GM18861 (cell line): Measurements from ENCODE around the gene MRPS6.

Source experiments
- ATAC-seq: cut with Tn5 transposase; IDR thresholded peaks from one replicate; pipeline ENCODE4 v1.9.1; 2021; ENCODE audit not compliant: unreplicated experiment

Gene MRPS6

GRCh38 chr21:34097442-34097841, 24.1 kb downstream of the MRPS6 start:
- ATAC-seq = no peak

- ATAC-seq = no peak
Measured at GRCh38 chr21:34100337-34100736, 27.0 kb downstream of the MRPS6 start.

DNA sequence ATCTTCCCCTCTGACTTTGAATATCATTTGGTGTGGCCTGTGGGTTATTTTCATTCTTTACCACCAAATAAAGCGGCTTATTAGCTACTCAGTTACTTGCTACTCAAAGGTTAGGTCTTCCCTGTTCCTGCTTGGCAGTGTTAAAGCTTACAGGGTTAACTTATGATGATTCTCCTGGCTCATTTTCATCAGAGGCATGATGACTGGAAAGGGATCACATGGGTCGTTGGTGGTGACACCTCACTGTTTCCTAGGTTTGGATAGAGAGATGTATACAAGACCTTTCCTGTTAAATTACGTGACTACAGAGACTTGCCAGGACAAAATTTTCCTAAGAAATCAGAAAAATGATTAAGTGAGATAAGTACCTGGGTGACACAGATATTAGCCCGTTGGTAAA, 27.4 kb downstream of the MRPS6 start:
- no peak for ATAC-seq

DNA sequence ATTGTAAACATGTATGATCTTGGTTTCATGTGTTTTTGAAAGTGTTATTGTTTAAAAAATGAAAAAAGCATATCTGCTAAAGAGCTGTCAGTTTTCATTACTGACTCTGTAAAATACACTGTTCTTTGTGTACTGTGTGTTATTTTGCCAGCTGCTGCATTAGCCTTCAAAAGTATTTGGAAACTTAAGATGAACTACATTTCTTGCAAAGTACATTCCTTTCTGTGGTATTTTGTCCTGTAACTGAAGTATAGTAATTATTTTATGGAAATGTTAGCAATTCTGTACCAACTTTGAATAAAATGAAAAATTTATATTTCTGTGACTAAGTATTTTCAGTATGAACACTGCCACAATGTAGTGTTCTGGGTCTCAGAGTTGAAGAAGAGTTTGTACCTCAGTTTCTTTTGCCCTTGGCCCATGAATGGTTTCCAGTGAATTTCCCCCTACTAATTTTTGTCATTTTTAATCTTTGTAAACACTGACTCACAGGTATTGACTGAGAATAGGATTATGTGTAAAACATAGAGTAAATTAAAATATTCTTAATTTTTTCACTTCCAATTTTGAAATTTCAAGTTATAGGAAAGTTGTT, 32.7 kb downstream of the MRPS6 start:
- no peak for ATAC-seq

GRCh38 chr21:34107606-34108005, 34.2 kb downstream of the MRPS6 start:
- ATAC-seq = no peak

GRCh38 chr21:34109075-34109474, 35.7 kb downstream of the MRPS6 start:
- ATAC-seq = no peak

GRCh38 chr21:34110594-34111202, 37.3 kb downstream of the MRPS6 start:
- no peak for ATAC-seq

GRCh38 chr21:34112316-34113033, 39.1 kb downstream of the MRPS6 start:
- no peak for ATAC-seq

DNA sequence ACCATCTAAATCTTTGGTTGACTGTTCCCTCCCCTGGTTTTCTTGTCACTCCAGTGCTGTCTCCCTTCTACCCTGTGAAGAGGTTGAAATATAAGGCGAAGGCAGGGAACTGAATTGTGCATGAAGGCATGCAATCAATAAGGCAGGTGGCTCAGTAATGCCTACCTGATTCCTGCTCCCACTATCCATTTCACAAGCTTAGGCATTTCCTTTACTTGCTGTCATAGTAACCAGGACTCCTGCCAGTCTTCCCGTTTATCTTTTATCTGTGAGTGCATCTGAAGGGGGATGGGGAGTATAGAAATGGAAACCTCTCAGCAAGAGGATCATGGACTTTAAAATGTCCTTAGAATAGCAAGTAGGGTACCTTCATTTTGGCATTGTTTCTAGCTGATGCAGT, 40.5 kb downstream of the MRPS6 start:
- ATAC-seq = no peak

DNA sequence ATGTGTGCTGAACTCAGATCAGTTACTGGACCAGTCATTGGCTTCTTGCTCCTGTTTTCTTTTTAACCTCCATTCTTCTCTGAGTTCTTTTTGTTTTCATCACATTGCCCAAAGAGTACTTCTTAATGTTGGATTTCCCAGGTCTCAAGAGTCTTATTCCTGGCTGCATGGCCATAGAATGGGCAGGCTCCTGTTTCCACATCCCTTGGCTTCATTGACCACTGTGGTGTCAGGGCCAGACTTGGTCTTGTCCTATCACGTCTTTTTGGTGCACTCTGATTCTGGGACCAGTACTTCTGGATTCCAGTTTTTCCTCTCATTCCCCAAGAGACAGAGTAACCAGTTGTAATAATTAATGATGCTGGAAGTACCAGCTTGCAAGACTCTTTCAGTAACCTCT, 41.8 kb downstream of the MRPS6 start:
- no peak for ATAC-seq

GRCh38 chr21:34116569-34116968, 43.2 kb downstream of the MRPS6 start:
- ATAC-seq = no peak

- ATAC-seq = no peak
Measured at GRCh38 chr21:34120867-34121266, 47.5 kb downstream of the MRPS6 start.

- no peak for ATAC-seq
Measured at GRCh38 chr21:34122047-34122446, 48.7 kb downstream of the MRPS6 start.

DNA sequence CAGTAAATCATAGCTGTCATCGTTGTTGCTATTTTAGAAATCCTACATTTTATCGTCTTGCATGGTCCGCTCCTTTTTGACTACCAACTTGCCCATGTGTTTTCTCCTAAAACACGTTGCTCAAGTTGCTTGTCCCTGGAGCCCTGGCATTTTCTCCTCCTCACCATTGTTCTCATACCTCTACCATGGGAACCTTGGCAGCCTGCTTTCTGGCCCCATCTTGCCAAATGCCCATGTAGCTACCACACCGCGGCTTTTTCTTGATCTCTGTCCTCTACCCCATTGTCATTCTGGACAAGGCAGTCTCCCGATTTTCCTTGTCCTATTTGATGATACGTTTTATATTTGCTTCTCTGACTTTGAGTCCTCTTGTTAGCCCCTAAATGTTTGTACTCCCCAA, 50.2 kb downstream of the MRPS6 start:
- ATAC-seq = no peak

DNA sequence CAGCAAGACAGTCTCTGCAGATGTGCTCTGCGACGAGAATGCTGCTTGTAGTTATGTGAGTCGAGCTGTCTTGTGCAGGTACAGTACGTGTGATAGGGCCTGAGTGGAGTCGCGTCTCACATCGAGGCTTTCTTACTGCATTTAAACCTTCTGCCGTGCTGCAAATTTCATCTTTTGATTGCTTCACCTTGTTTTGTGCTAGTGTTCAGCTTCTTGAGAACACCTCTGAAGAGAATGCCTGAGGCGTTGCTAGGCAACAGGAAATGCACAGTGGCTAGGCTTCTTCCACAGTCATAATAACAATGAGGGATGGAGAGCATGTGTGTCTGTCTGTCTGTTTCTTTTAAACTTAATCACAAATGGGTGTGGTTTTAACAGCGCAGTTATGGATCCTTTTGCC, 52.9 kb downstream of the MRPS6 start:
- ATAC-seq = no peak

- no peak for ATAC-seq
Measured at GRCh38 chr21:34126691-34127090, 53.3 kb downstream of the MRPS6 start.

GRCh38 chr21:34128124-34128523, 54.7 kb downstream of the MRPS6 start:
- ATAC-seq = no peak

DNA sequence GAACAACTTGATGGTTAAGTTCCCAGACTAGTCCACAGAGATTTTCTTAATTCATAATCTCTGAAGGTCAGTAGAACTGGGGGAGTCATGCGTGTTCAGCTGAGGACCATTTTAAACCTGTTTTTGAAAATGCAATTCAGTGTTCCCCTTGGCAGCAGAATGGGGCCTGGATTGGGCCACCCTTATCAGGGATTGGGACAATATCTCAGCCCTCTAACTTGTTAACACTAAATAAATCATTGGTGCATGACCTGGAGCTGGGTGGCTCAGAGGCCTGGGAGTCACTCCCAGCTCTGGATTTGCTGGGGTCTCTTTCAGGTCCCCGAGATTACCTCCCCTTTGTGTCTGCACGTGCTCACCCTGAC, 55.3 kb downstream of the MRPS6 start:
- ATAC-seq = no peak

- no peak for ATAC-seq
Measured at GRCh38 chr21:34129039-34129891, 55.9 kb downstream of the MRPS6 start.

- ATAC-seq = no peak
Measured at GRCh38 chr21:34129901-34130715, 56.7 kb downstream of the MRPS6 start.

DNA sequence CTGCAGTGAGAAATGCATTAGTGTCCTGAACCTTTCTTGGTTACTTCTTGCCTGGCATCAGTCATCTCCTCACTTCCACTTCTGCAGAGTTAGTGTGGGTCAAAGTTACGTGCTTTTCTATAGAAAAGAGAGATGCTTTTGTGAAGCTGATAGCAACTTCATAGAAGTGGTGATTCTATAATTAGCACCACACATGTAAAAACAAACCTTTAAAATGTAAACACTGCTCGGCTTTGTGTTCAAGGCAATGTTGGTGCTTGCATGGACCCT, 57.3 kb downstream of the MRPS6 start:
- ATAC-seq = no peak
